ENCODE results near the gene DIPK1C. TPM values are rescaled to one million over a fixed set of nuclear protein-coding genes. Genes with fewer than 3 reads are reported as not detected.

DIPK1C gene
- total RNA-seq, 1 experiment from 2014 or later: not detected

DNA sequence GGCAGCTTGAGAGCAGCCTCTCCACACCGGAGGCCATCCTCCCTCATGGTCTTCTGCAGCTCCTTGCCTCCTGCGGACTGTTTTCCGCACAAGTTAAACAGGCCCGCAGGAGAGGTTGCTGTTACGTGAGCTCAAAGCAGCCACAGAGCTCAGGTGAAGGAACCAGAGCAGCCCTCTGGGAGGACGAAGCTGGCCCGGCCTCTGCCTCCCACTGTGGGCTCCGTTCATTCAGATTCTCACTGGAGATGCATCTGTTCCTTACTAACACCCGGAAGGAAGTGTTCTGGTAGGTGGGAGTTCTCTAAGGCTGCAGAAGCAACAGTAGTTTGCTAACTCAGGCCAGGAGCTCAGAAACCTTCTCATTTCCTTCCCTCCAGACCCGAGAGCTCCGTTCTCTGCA lies 10.9 kb downstream of the DIPK1C start:
- Histone ChIP-seq H3K4me2 (ENCODE audit: low read length) (no peak overlapping the region), H3K9me3 (ENCODE audit: control insufficient read depth in 1 of 2, insufficient read depth in 1 of 2, low read depth in 1 of 2, low read length in 2 of 2) (no peaks in the 10 kb centered on the region), H2AFZ (ENCODE audit: low read depth, low read length, poor library complexity, severe bottlenecking) (no peak overlapping the region), H3K9me2 (ENCODE audit: insufficient read depth) (no peaks in the 10 kb centered on the region), H3K79me2 (ENCODE audit: insufficient read depth, low read length) (no peaks in the 10 kb centered on the region), H3K4me1 (ENCODE audit: control insufficient read depth in 1 of 2, insufficient read depth in 2 of 2, low read length in 2 of 2) (no peaks in the 10 kb centered on the region), H3K9ac (ENCODE audit: low read length) (no peak overlapping the region), H3K36me3 (ENCODE audit: control insufficient read depth in 1 of 2, insufficient read depth in 2 of 2, low read length in 2 of 2) (no peaks in the 10 kb centered on the region), H3K27me3 (ENCODE audit: insufficient read depth, low read length) (peaks cover 22% of the 10 kb centered on the region), H3K4me3 (replicated peaks in 1 of 2; ENCODE audit: low read depth in 1 of 2, low read length in 2 of 2) (no peak overlapping the region), H3K27ac (ENCODE audit: low read depth, low read length) (no peak overlapping the region), H4K20me1 (ENCODE audit: insufficient read depth) (no peaks in the 10 kb centered on the region)
- intact Hi-C loops (cut with micrococcal nuclease): no loop called here
- POLR2A ChIA-PET: no interaction called here
- no peak for TF ChIP-seq EZH2phosphoT487 (IDR thresholded peaks at IDR 0.05; ENCODE audit: borderline replicate concordance)
- TF ChIP-seq SIN3A (IDR thresholded peaks at IDR 0.05; ENCODE audit: low read depth): no peak
- no peak for TF ChIP-seq SP1 (IDR thresholded peaks at IDR 0.05; ENCODE audit: low read depth)
- TF ChIP-seq, protein P1, sequence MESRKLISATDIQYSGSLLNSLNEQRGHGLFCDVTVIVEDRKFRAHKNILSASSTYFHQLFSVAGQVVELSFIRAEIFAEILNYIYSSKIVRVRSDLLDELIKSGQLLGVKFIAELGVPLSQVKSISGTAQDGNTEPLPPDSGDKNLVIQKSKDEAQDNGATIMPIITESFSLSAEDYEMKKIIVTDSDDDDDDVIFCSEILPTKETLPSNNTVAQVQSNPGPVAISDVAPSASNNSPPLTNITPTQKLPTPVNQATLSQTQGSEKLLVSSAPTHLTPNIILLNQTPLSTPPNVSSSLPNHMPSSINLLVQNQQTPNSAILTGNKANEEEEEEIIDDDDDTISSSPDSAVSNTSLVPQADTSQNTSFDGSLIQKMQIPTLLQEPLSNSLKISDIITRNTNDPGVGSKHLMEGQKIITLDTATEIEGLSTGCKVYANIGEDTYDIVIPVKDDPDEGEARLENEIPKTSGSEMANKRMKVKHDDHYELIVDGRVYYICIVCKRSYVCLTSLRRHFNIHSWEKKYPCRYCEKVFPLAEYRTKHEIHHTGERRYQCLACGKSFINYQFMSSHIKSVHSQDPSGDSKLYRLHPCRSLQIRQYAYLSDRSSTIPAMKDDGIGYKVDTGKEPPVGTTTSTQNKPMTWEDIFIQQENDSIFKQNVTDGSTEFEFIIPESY (IDR thresholded peaks at IDR 0.05; ENCODE audit: extremely low read depth, insufficient replicate concordance, low read length): no peak
- DNase-seq (ENCODE audit: low read depth, low spot score): no peak
- CTCF ChIA-PET: no interaction called here
- RAD21 ChIA-PET (ENCODE audit: low non-redundant PET in 1 of 2, low total read pairs in 2 of 2, uncharacterized antibody in 2 of 2, unreplicated experiment in 2 of 2): no interaction called here
- no TSS peak for BruUV-seq (replicated peaks)
- no peak for ATAC-seq

DNA sequence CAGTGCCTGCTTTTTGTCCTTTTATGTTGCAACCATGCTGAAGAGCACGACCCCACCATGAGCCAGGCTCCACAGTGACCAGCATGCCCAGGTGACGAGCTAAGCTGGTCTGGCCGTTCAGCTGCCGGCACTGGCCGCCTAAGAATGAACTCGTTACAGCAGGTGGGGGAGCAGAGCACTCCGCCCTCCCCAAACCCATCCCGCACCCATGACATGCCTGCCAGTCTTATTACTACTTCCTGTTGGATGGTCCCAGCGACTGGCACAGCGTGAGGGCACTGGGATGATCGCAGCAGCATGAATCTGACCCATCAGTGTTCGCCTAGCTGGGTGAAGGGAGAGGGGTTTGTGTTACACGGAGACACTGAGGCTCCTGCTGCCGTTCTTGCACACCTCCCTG lies 11.5 kb downstream of the DIPK1C start:
- POLR2A ChIA-PET: no interaction called here
- no peaks in the 10 kb centered on the region for H4K20me1 ChIP-seq (ENCODE audit: insufficient read depth)

More for the DNA sequence above, 11.5 kb downstream of the DIPK1C start:
- no peaks in the 10 kb centered on the region for H3K79me2 ChIP-seq (ENCODE audit: insufficient read depth, low read length)
- H3K4me2 ChIP-seq (ENCODE audit: low read length): no peak overlapping the region
- no peak for TF ChIP-seq JUND (IDR thresholded peaks at IDR 0.05)
- TF ChIP-seq ZNF274 (IDR thresholded peaks at IDR 0.05; ENCODE audit: low read depth, low read length): no peak
- no peak for TF ChIP-seq ELF1 (IDR thresholded peaks at IDR 0.05; ENCODE audit: borderline replicate concordance, low read depth)
- TF ChIP-seq SIN3A (IDR thresholded peaks at IDR 0.05; ENCODE audit: low read depth): no peak
- no peak for TF ChIP-seq ATF3 (IDR thresholded peaks at IDR 0.05)
- TF ChIP-seq FOSL1 (IDR thresholded peaks at IDR 0.05; ENCODE audit: low read depth): no peak
- TF ChIP-seq MAX (IDR thresholded peaks at IDR 0.05): no peak
- TF ChIP-seq EZH2 (IDR thresholded peaks at IDR 0.05): no peak
- no peak for TF ChIP-seq EGR1 (IDR thresholded peaks at IDR 0.05; ENCODE audit: low read depth)
- TF ChIP-seq POLR2AphosphoS5 (IDR thresholded peaks at IDR 0.05; ENCODE audit: low read depth, low read length): no peak
- no peak for TF ChIP-seq YY1 (IDR thresholded peaks at IDR 0.05; ENCODE audit: extremely low read depth, insufficient replicate concordance, low read depth, low read length)
- H3K36me3 ChIP-seq (ENCODE audit: control insufficient read depth in 1 of 2, insufficient read depth in 2 of 2, low read length in 2 of 2): no peaks in the 10 kb centered on the region
- H3K9ac ChIP-seq (ENCODE audit: low read length): no peak overlapping the region
- H3K4me3 ChIP-seq (replicated peaks in 1 of 2; ENCODE audit: low read depth in 1 of 2, low read length in 2 of 2): no peak overlapping the region
- ChIA-PET CTCF (no interaction called here), RAD21 (ENCODE audit: low non-redundant PET in 1 of 2, low total read pairs in 2 of 2, uncharacterized antibody in 2 of 2, unreplicated experiment in 2 of 2) (no interaction called here)
- BruUV-seq (replicated peaks): no TSS peak
- intact Hi-C loops (cut with micrococcal nuclease): no loop called here
- no peaks in the 10 kb centered on the region for H3K4me1 ChIP-seq (ENCODE audit: control insufficient read depth in 1 of 2, insufficient read depth in 2 of 2, low read length in 2 of 2)
- no peaks in the 10 kb centered on the region for H3K9me2 ChIP-seq (ENCODE audit: insufficient read depth)
- ATAC-seq: no peak
- H2AFZ ChIP-seq (ENCODE audit: low read depth, low read length, poor library complexity, severe bottlenecking): no peak overlapping the region
- H3K27ac ChIP-seq (ENCODE audit: low read depth, low read length): no peak overlapping the region
- DNase-seq (ENCODE audit: low read depth, low spot score): no peak
- no peaks in the 10 kb centered on the region for H3K9me3 ChIP-seq (ENCODE audit: control insufficient read depth in 1 of 2, insufficient read depth in 1 of 2, low read depth in 1 of 2, low read length in 2 of 2)
- H3K27me3 ChIP-seq (ENCODE audit: insufficient read depth, low read length): peaks cover 22% of the 10 kb centered on the region
